H9 (cell line): ENCODE measurements around the gene PTPA. TPM values are rescaled to one million over a fixed set of nuclear protein-coding genes. Genes with fewer than 3 reads are reported as not detected.

Experiments
- DNase-seq: peaks from one replicate; pipeline ENCODE4 v3.0.0-alpha.2; 2017
- H2AFZ ChIP-seq: one replicate; pipeline ENCODE4 v1.6.1; 2013; ENCODE audit warnings: mild to moderate bottlenecking, low read length, control low read depth, moderate library complexity
- H2AK5ac ChIP-seq: 2 replicates; pipeline ENCODE4 v1.6.1; 2013; ENCODE audit warnings: low read length, control low read depth, mixed read lengths; ENCODE audit not compliant: insufficient read length
- H2BK120ac ChIP-seq: one replicate; pipeline ENCODE4 v1.6.1; 2013; ENCODE audit warnings: low read depth, mild to moderate bottlenecking, low read length, control low read depth, inconsistent platforms; ENCODE audit not compliant: poor library complexity, severe bottlenecking
- H2BK12ac ChIP-seq: 2 replicates; pipeline ENCODE4 v1.6.1; 2013; ENCODE audit warnings: low read length, control low read depth, mixed read lengths, low read depth; ENCODE audit not compliant: insufficient read length
- H2BK15ac ChIP-seq: 2 replicates; pipeline ENCODE4 v1.6.1; 2013; ENCODE audit warnings: low read depth, low read length, control low read depth
- H2BK20ac ChIP-seq: one replicate; pipeline ENCODE4 v1.6.1; 2013; ENCODE audit warnings: low read depth, mild to moderate bottlenecking, low read length, control low read depth, inconsistent platforms; ENCODE audit not compliant: poor library complexity, severe bottlenecking
- H2BK5ac ChIP-seq: 2 replicates; pipeline ENCODE4 v1.6.1; 2013; ENCODE audit warnings: low read length, control low read depth, mixed read lengths; ENCODE audit not compliant: insufficient read length
- H3K14ac ChIP-seq: 2 replicates; pipeline ENCODE4 v1.6.1; 2013; ENCODE audit warnings: low read length, control low read depth; ENCODE audit not compliant: insufficient read depth
- H3K18ac ChIP-seq: 2 replicates; pipeline ENCODE4 v1.6.1; 2013; ENCODE audit warnings: low read depth, mild to moderate bottlenecking, mixed read lengths, low read length, control low read depth; ENCODE audit not compliant: insufficient read length
- H3K23ac ChIP-seq: 2 replicates; pipeline ENCODE4 v1.6.1; 2013; ENCODE audit warnings: low read length, control low read depth, mixed read lengths, low read depth; ENCODE audit not compliant: insufficient read length
- H3K23me2 ChIP-seq: 2 replicates; pipeline ENCODE4 v1.6.1; 2013; ENCODE audit warnings: low read depth, mild to moderate bottlenecking, mixed read lengths, low read length, control low read depth; ENCODE audit not compliant: insufficient read length, poor library complexity, severe bottlenecking
- H3K27ac ChIP-seq: 2 replicates; pipeline ENCODE4 v1.5.1; 2013; ENCODE audit warnings: low read length, control low read depth, mixed read lengths, low read depth; ENCODE audit not compliant: insufficient read length
- H3K27me3 ChIP-seq: 2 replicates; pipeline ENCODE4 v1.6.1; 2013; ENCODE audit warnings: low read length, control low read depth, inconsistent platforms; ENCODE audit not compliant: insufficient read depth
- H3K4ac ChIP-seq: 2 replicates; pipeline ENCODE4 v1.6.1; 2013; ENCODE audit warnings: low read depth, mild to moderate bottlenecking, control low read depth, inconsistent platforms, low read length, moderate library complexity
- H3K4me1 ChIP-seq: 2 replicates; pipeline ENCODE4 v1.6.1; 2013; ENCODE audit warnings: low read length, control low read depth, inconsistent platforms; ENCODE audit not compliant: insufficient read depth
- H3K4me2 ChIP-seq: 2 replicates; pipeline ENCODE4 v1.6.1; 2013; ENCODE audit warnings: low read length, control low read depth, mixed read lengths; ENCODE audit not compliant: insufficient read length, insufficient read depth
- H3K56ac ChIP-seq: 2 replicates; pipeline ENCODE4 v1.6.1; 2013; ENCODE audit warnings: low read depth, mild to moderate bottlenecking, mixed read lengths, low read length, control low read depth; ENCODE audit not compliant: insufficient read length
- H3K79me1 ChIP-seq: 2 replicates; pipeline ENCODE4 v1.6.1; 2013; ENCODE audit warnings: low read depth, mild to moderate bottlenecking, moderate library complexity, low read length, control low read depth, inconsistent platforms; ENCODE audit not compliant: insufficient read depth, poor library complexity, severe bottlenecking
- H3K79me2 ChIP-seq: 2 replicates; pipeline ENCODE4 v1.6.1; 2013; ENCODE audit warnings: low read length, control low read depth, inconsistent platforms; ENCODE audit not compliant: insufficient read depth
- H3K9ac ChIP-seq: 2 replicates; pipeline ENCODE4 v1.6.1; 2013; ENCODE audit warnings: low read length, control low read depth, mixed read lengths; ENCODE audit not compliant: insufficient read length; ENCODE audit errors: extremely low read depth
- H3K9me3 ChIP-seq: one replicate; pipeline ENCODE4 v1.6.1; 2013; ENCODE audit warnings: low read depth, low read length, inconsistent platforms; ENCODE audit not compliant: control insufficient read depth
- H3T11ph ChIP-seq: one replicate; pipeline ENCODE4 v1.6.1; 2013; ENCODE audit warnings: mild to moderate bottlenecking, low read length, control low read depth, inconsistent platforms
- H4K20me1 ChIP-seq: one replicate; pipeline ENCODE4 v1.6.1; 2013; ENCODE audit not compliant: control insufficient read depth, insufficient read length, insufficient read depth
- H4K5ac ChIP-seq: 2 replicates; pipeline ENCODE4 v1.6.1; 2013; ENCODE audit warnings: low read depth, mild to moderate bottlenecking, mixed read lengths, low read length, control low read depth; ENCODE audit not compliant: insufficient read length
- H4K8ac ChIP-seq: replicated peaks from 2 replicates; pipeline ENCODE4 v1.6.1; 2013; ENCODE audit warnings: low read length, control low read depth, mixed read lengths, low read depth; ENCODE audit not compliant: insufficient read length
- H4K91ac ChIP-seq: 2 replicates; pipeline ENCODE4 v1.6.1; 2013; ENCODE audit warnings: low read depth, mild to moderate bottlenecking, moderate library complexity, mixed read lengths, low read length, control low read depth; ENCODE audit not compliant: insufficient read length
- H3K27ac Mint-ChIP-seq, 3 experiments: 2 replicates in 2 of 3; 3 replicates in 1 of 3; pipeline ENCODE4 v1.8.0; 2020 to 2021; ENCODE audit warnings: mixed read lengths in 3 of 3, mild to moderate bottlenecking in 1 of 3, moderate library complexity in 1 of 3
- H3K27me3 Mint-ChIP-seq: 2 replicates; pipeline ENCODE4 v1.8.0; 2021; ENCODE audit warnings: low read depth, mild to moderate bottlenecking, moderate library complexity, mixed read lengths
- H3K36me3 Mint-ChIP-seq, 3 experiments: 2 replicates in 2 of 3; 3 replicates in 1 of 3; pipeline ENCODE4 v1.8.0; 2020 to 2021; ENCODE audit warnings: low read depth in 3 of 3, mixed read lengths in 3 of 3; ENCODE audit not compliant: insufficient read depth in 1 of 3
- H3K4me1 Mint-ChIP-seq, 2 experiments: 2 replicates each; pipeline ENCODE4 v1.8.0; 2020; ENCODE audit warnings: mixed read lengths in 2 of 2
- H3K4me3 Mint-ChIP-seq, 2 experiments: 2 replicates in 1 of 2; 3 replicates in 1 of 2; pipeline ENCODE4 v1.8.0; 2020 to 2021; ENCODE audit warnings: mild to moderate bottlenecking in 2 of 2, mixed read lengths in 2 of 2, moderate library complexity in 1 of 2
- H3K9me3 Mint-ChIP-seq, 2 experiments: 2 replicates in 1 of 2; 3 replicates in 1 of 2; pipeline ENCODE4 v1.8.0; 2020; ENCODE audit warnings: mild to moderate bottlenecking in 2 of 2, mixed read lengths in 2 of 2, moderate library complexity in 1 of 2
- WGBS: extraction: QIAGEN DNeasy Blood & Tissue Kit; methylation state at CpG from one replicate; pipeline ENCODE4 v1.1.7; 2013; ENCODE audit warnings: missing lambda C conversion rate, low lambda C conversion rate, mixed read lengths; ENCODE audit not compliant: insufficient read length; ENCODE audit errors: extremely low coverage; 5-methylcytosine and 5-hydroxymethylcytosine counted together
- total RNA-seq: library from RNA; stranded (reverse); gene quantifications from 2 replicates; pipeline ENCODE4 v1.2.1, GENCODE V29; 2021
- TF ChIP-seq, protein P1 (sequence below): fragments of 200-600 bp; sonication (generic); conservative IDR thresholded peaks from 3 replicates; pipeline ENCODE4 v1.8.0; 2021; ENCODE audit warnings: antibody characterized with exemption, mild to moderate bottlenecking

Gene PTPA
- total RNA-seq, 1 experiment from 2014 or later, result 145 TPM

GRCh38 chr9:129182122-129182521, 70.9 kb downstream of the PTPA start:
- H3K27ac Mint-ChIP-seq, result no peak overlapping the region
- H3K14ac ChIP-seq, result no peak overlapping the region
- no peak overlapping the region for H3K4me2 ChIP-seq
- no peak overlapping the region; a peak in 1 of 5 replicates for H3K4me3 Mint-ChIP-seq
- H3K4me1 Mint-ChIP-seq, result peaks cover 17 to 24% of the 10 kb centered on the region in 2 experiments
- H3K27me3 ChIP-seq, result peaks cover 45% of the 10 kb centered on the region
- TF ChIP-seq, protein P1, sequence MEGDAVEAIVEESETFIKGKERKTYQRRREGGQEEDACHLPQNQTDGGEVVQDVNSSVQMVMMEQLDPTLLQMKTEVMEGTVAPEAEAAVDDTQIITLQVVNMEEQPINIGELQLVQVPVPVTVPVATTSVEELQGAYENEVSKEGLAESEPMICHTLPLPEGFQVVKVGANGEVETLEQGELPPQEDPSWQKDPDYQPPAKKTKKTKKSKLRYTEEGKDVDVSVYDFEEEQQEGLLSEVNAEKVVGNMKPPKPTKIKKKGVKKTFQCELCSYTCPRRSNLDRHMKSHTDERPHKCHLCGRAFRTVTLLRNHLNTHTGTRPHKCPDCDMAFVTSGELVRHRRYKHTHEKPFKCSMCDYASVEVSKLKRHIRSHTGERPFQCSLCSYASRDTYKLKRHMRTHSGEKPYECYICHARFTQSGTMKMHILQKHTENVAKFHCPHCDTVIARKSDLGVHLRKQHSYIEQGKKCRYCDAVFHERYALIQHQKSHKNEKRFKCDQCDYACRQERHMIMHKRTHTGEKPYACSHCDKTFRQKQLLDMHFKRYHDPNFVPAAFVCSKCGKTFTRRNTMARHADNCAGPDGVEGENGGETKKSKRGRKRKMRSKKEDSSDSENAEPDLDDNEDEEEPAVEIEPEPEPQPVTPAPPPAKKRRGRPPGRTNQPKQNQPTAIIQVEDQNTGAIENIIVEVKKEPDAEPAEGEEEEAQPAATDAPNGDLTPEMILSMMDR, result no peak
- no peak overlapping the region for H2BK15ac ChIP-seq
- peaks cover 3% of the 10 kb centered on the region in 2 experiments; a peak in 2 of 5 replicates for H3K9me3 Mint-ChIP-seq
- H4K8ac ChIP-seq, result no peak overlapping the region
- no peaks in the 10 kb centered on the region for H4K20me1 ChIP-seq
- WGBS, result no CpG with 5 or more reads among the region's 4 CpGs
- no peak overlapping the region for H3K56ac ChIP-seq
- H3K18ac ChIP-seq, result no peak overlapping the region
- H2BK120ac ChIP-seq, result no peak overlapping the region
- no peaks in the 10 kb centered on the region; a peak in 1 of 7 replicates for H3K36me3 Mint-ChIP-seq
- H4K91ac ChIP-seq, result no peak overlapping the region
- H3T11ph ChIP-seq, result no peak overlapping the region
- no peak overlapping the region for H3K23ac ChIP-seq
- no peak overlapping the region for H2AFZ ChIP-seq
- H3K27ac ChIP-seq, result no peak overlapping the region
- H3K23me2 ChIP-seq, result peaks cover under 1% of the 10 kb centered on the region
- no peak overlapping the region for H2BK5ac ChIP-seq
- H3K27me3 Mint-ChIP-seq, result peaks cover 88% of the 10 kb centered on the region
- H2BK12ac ChIP-seq, result no peak overlapping the region
- no peak overlapping the region for H2BK20ac ChIP-seq
- H3K4ac ChIP-seq, result no peak overlapping the region
- no peaks in the 10 kb centered on the region for H3K79me1 ChIP-seq
- H4K5ac ChIP-seq, result no peak overlapping the region
- H3K79me2 ChIP-seq, result no peaks in the 10 kb centered on the region
- H3K9me3 ChIP-seq, result no peaks in the 10 kb centered on the region
- no peak overlapping the region for H2AK5ac ChIP-seq
- no peaks in the 10 kb centered on the region for H3K4me1 ChIP-seq
- no peak for DNase-seq
- no peak overlapping the region for H3K9ac ChIP-seq
